Cardiac fibroblast (primary cell): Measurements from ENCODE around the gene ST7.
A peak's percentile ranks its signal among the peaks of the same experiment; 100 is the strongest.
"Not testable (repeated sequence)": the region's sequence is repeated elsewhere in the genome, so short reads cannot be mapped to it uniquely, and the experiment has no call there.

ENCODE experiments used
- DNase-seq, 2 donors: peaks; one replicate each; pipeline versions ENCODE4 v3.0.0 to v3.0.0-alpha.2; 2010; ENCODE audit warnings: low read depth in 2 of 2
- H3K4me3 ChIP-seq, 2 donors: replicated peaks in 1 of 2; 1 replicate in 1 of 2; 2 replicates in 1 of 2; pipeline ENCODE4 v1.5.1; 2011; ENCODE audit warnings: low read depth in 2 of 2, low read length in 2 of 2, mild to moderate bottlenecking in 2 of 2, moderate library complexity in 1 of 2
- CTCF ChIP-seq: IDR thresholded peaks from one replicate; pipeline ENCODE4 v1.5.1; 2011; ENCODE audit warnings: low read depth, mild to moderate bottlenecking, low read length, inconsistent platforms

Gene ST7

GRCh38 chr7:117117172-117117571, 163.9 kb downstream of the ST7 start:
- no peak overlapping the region for H3K4me3 ChIP-seq
- no peak for TF ChIP-seq CTCF
- DNase-seq, result no peak

GRCh38 chr7:117118579-117119180, 165.4 kb downstream of the ST7 start:
- DNase-seq, result no peak
- TF ChIP-seq CTCF, result no peak
- H3K4me3 ChIP-seq, result no peak overlapping the region

GRCh38 chr7:117119192-117119924, 166.1 kb downstream of the ST7 start:
- peak; percentile 80 for TF ChIP-seq CTCF
- DNase-seq, result peak; percentile 84 to 90
- no peak overlapping the region for H3K4me3 ChIP-seq

- DNase-seq, H3K4me3 ChIP-seq: not testable (repeated sequence)
Observed at GRCh38 chr7:117120321-117120720, 167.0 kb downstream of the ST7 start.

GRCh38 chr7:117122036-117122435, 168.7 kb downstream of the ST7 start:
- H3K4me3 ChIP-seq, DNase-seq: not testable (repeated sequence)

- H3K4me3 ChIP-seq, result no peak overlapping the region
- TF ChIP-seq CTCF, result no peak
- DNase-seq, result peak in 1 of 2 donors; percentile 14
Observed at GRCh38 chr7:117122536-117122935, 169.2 kb downstream of the ST7 start.

- no peak for TF ChIP-seq CTCF
- H3K4me3 ChIP-seq, result no peak overlapping the region
- peak in 1 of 2 donors; percentile 11 for DNase-seq
Observed at GRCh38 chr7:117123311-117123926, 170.1 kb downstream of the ST7 start.
